Esophagus squamous epithelium (tissue), 5 donors: ENCODE results near the gene TMC3. TPM values are rescaled to one million over a fixed set of nuclear protein-coding genes. Genes with fewer than 3 reads are reported as not detected.

Source experiments
- DNase-seq: peaks from one replicate; lab custom pipeline; 2025; lab: John Stamatoyannopoulos, UW
- H3K27ac ChIP-seq, 4 donors: fragments of 200-600 bp; sonication (generic); one replicate each; pipeline ENCODE4 v1.5.1; 2016 to 2019; ENCODE audit warnings: mild to moderate bottlenecking in 1 of 4
- H3K27me3 ChIP-seq, 4 donors: fragments of 200-600 bp; sonication (generic); 1 replicate in 3 of 4; 2 replicates in 1 of 4; pipeline versions ENCODE4 v1.5.1 to v1.6.0; 2017 to 2021; ENCODE audit warnings: antibody characterized with exemption in 1 of 4
- H3K36me3 ChIP-seq, 3 donors: fragments of 200-600 bp; sonication (generic); one replicate each; pipeline ENCODE4 v1.5.1; 2016 to 2019
- H3K4me1 ChIP-seq, 3 donors: fragments of 200-600 bp; sonication (generic); one replicate each; pipeline ENCODE4 v1.5.1; 2017 to 2019
- H3K4me3 ChIP-seq, 4 donors: fragments of 200-600 bp; sonication (generic); 1 replicate in 3 of 4; 2 replicates in 1 of 4; pipeline ENCODE4 v1.5.1; 2016 to 2019; ENCODE audit warnings: mild to moderate bottlenecking in 2 of 4, moderate library complexity in 1 of 4
- H3K9me3 ChIP-seq, 3 donors: fragments of 200-600 bp; sonication (generic); one replicate each; pipeline ENCODE4 v1.5.1; 2016 to 2019
- POLR2A ChIP-seq, 4 donors: fragments of 450-650 bp; IDR thresholded peaks; one replicate each; pipeline ENCODE4 v1.6.1; 2017; ENCODE audit warnings: antibody characterized with exemption in 4 of 4, mild to moderate bottlenecking in 4 of 4, moderate library complexity in 3 of 4
- WGBS, 2 donors: methylation state at CpG; one replicate each; pipeline ENCODE4 v1.1.5; 2018; 5-methylcytosine and 5-hydroxymethylcytosine counted together
- intact Hi-C: fragments of 100-400 bp; cut with DNase I; formaldehyde crosslinking; loops from one replicate; pipeline ENCODE4 v1.15.0; 2022
- total RNA-seq, 4 donors: library from RNA; depleted of rRNA; stranded (reverse); fragments of >200 nt; gene quantifications; one replicate each; pipeline ENCODE4 v1.1.0, GENCODE V29; 2016
- TF ChIP-seq, protein P1 (sequence below), 6 experiments: fragments of 450-650 bp in 4 of 6; fragments of 200-600 bp in 2 of 6; sonication (generic) in 2 of 6; IDR thresholded peaks; one replicate each; pipeline ENCODE4 v1.5.1; 2016 to 2019; ENCODE audit warnings: antibody characterized with exemption in 6 of 6, mild to moderate bottlenecking in 4 of 6, moderate library complexity in 4 of 6
- donor health status: DM: yes; HTN: yes; CAD: no.

TMC3 gene
- total RNA-seq, 4 donors from 2014 or later = not detected

DNA sequence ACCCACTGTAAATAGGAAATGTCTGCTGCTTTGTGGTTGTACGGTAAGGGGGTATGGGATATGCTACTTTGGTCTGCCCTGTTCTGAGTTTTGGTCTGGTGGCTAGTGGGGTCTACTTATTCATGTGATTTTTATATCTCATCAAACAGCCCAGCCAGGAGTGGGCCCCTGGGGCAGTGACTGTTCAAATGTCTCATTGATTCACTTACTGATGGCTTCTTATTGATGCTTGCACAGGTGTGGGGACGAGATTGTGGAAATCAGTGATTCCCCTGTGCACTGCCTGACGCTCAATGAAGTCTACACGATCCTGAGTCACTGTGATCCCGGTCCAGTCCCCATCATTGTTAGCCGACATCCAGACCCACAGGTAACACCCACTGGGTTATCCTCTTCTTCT, 88.6 kb downstream of the TMC3 start:
- DNase-seq = no peak
- H3K4me3 ChIP-seq = no peak overlapping the region
- H3K9me3 ChIP-seq = no peaks in the 10 kb centered on the region
- 93 to 96% methylated on average over 5 to 6 of the region's 6 CpGs for WGBS, 2 donors
- H3K4me1 ChIP-seq = peaks cover 0 to 32% (median 0%) of the 10 kb centered on the region in 3 donors
- no peaks in the 10 kb centered on the region for H3K27me3 ChIP-seq
- TF ChIP-seq, protein P1, sequence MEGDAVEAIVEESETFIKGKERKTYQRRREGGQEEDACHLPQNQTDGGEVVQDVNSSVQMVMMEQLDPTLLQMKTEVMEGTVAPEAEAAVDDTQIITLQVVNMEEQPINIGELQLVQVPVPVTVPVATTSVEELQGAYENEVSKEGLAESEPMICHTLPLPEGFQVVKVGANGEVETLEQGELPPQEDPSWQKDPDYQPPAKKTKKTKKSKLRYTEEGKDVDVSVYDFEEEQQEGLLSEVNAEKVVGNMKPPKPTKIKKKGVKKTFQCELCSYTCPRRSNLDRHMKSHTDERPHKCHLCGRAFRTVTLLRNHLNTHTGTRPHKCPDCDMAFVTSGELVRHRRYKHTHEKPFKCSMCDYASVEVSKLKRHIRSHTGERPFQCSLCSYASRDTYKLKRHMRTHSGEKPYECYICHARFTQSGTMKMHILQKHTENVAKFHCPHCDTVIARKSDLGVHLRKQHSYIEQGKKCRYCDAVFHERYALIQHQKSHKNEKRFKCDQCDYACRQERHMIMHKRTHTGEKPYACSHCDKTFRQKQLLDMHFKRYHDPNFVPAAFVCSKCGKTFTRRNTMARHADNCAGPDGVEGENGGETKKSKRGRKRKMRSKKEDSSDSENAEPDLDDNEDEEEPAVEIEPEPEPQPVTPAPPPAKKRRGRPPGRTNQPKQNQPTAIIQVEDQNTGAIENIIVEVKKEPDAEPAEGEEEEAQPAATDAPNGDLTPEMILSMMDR (IDR thresholded peaks at IDR 0.05) = no peak
- TF ChIP-seq POLR2A (IDR thresholded peaks at IDR 0.05) = no peak
- intact Hi-C loops = no loop called here
- peak overlapping the region in 1 of 4 donors; percentile 16 for H3K27ac ChIP-seq
- peaks cover 0 to 7% (median 0%) of the 10 kb centered on the region in 3 donors for H3K36me3 ChIP-seq

DNA sequence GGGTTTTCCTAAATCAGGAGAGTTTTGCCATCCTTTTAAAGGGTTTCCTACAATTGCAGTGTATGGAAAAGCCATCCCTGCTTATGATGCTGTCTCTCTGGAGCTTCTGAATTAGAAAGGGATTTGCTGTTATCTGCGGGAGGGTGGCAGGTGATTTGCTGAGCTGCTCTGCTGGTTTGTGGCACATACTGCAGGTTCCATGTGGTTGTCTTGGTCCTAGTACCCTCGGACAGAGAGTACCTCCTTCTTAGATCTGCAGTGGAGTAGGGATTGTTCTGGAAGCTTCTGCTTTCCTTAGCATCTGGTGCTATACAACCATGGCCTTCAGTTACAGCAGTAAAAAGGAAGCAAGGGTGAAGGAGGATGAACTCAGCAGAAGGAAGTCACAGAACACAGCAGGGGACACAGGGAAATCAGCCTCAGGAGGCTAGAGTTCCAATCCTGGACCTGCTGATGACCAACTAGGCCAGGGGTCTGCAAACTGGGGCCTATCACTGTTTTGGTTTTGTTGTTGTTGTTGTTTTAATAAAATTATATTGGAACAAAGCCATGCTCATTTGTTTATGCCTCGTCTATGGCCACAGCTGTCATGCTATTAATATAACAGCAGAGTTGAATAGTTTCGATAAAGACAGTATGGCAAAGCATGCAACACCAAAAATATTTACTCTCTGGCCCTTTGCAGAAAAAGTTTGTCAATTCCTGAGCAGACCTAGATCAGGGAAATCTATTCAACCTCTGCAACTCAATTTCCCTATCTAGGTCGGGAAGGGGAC, 89.6 kb downstream of the TMC3 start:
- intact Hi-C loops = no loop called here
- Histone ChIP-seq H3K36me3 (peaks cover 0 to 7% (median 0%) of the 10 kb centered on the region in 3 donors), H3K27me3 (no peaks in the 10 kb centered on the region), H3K9me3 (no peaks in the 10 kb centered on the region), H3K4me3 (no peak overlapping the region), H3K27ac (peak overlapping the region in 1 of 4 donors; percentile 47), H3K4me1 (peaks cover 0 to 41% (median 0%) of the 10 kb centered on the region in 3 donors)
- 68 to 73% methylated on average over 5 of the region's 5 CpGs for WGBS, 2 donors
- no peak for DNase-seq
- no peak for TF ChIP-seq POLR2A (IDR thresholded peaks at IDR 0.05)
- TF ChIP-seq, protein P1 (IDR thresholded peaks at IDR 0.05) = no peak

DNA sequence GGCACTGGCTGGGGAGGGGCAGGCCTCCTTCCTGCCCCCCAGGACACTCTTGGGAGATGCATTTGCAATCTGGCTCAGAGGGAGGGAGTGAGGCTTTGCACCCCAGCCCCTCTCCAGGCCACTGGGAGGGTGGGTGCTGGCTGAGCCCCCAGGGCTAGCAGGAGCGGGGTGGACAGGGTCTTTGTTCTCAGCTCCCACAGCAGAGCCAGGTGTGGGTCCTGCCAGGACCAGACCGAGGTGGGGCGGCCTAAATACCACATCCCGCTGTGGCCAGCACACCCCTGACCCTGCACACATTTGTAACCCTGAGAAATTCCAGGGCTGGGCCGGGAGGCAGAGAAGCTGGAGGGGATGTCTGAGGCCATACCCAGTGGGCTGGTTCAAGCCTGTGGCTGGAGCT, 91.1 kb downstream of the TMC3 start:
- Histone ChIP-seq H3K36me3 (peaks cover 0 to 7% (median 0%) of the 10 kb centered on the region in 3 donors), H3K4me3 (no peak overlapping the region)
- DNase-seq = no peak

DNA sequence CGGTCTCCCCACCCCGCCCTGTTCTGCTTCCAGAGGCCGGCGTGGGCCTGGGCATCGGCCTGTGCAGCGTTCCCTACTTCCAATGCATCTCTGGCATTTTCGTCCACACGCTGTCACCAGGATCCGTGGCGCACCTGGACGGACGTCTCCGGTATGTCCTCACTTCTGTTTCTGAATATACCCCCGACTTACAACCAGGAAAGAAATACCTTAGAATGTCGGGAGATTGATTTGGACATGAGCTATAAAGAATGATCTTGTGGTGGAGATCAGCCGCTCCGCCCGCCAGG, 91.5 kb downstream of the TMC3 start:
- 93 to 98% methylated on average over 7 to 14 of the region's 18 CpGs for WGBS, 2 donors
- TF ChIP-seq, protein P1 (IDR thresholded peaks at IDR 0.05) = no peak
- no peak for TF ChIP-seq POLR2A (IDR thresholded peaks at IDR 0.05)
- H3K36me3 ChIP-seq = peaks cover 0 to 7% (median 0%) of the 10 kb centered on the region in 3 donors

More for the DNA sequence above, 91.1 kb downstream of the TMC3 start:
- TF ChIP-seq, protein P1 (IDR thresholded peaks at IDR 0.05) = no peak
- no peak for TF ChIP-seq POLR2A (IDR thresholded peaks at IDR 0.05)
- no peaks in the 10 kb centered on the region for H3K27me3 ChIP-seq
- peaks cover 0 to 42% (median 0%) of the 10 kb centered on the region in 3 donors for H3K4me1 ChIP-seq
- intact Hi-C loops = no loop called here
- H3K27ac ChIP-seq = no peak overlapping the region
- no peaks in the 10 kb centered on the region for H3K9me3 ChIP-seq
- WGBS, 2 donors = 88 to 100% methylated on average over 1 of the region's 5 CpGs

More for the DNA sequence above, 91.5 kb downstream of the TMC3 start:
- DNase-seq = no peak
- H3K27me3 ChIP-seq = no peaks in the 10 kb centered on the region
- no peak overlapping the region for H3K4me3 ChIP-seq
- H3K9me3 ChIP-seq = no peaks in the 10 kb centered on the region
- H3K4me1 ChIP-seq = peaks cover 0 to 42% (median 0%) of the 10 kb centered on the region in 3 donors
- no peak overlapping the region for H3K27ac ChIP-seq
- intact Hi-C loops = no loop called here
